Duodenal mucosa (tissue), 2 donors: ENCODE measurements around the gene LILRA2.
A peak's percentile ranks its signal among the peaks of the same experiment; 100 is the strongest.

ENCODE experiments used
- H3K27ac ChIP-seq: one replicate; pipeline ENCODE4 v1.7.0; 2013; ENCODE audit warnings: low read depth, low read length
- H3K27me3 ChIP-seq, 2 donors: one replicate each; pipeline ENCODE4 v1.7.0; 2013; ENCODE audit warnings: low read length in 2 of 2, control low read depth in 1 of 2; ENCODE audit not compliant: insufficient read depth in 2 of 2, control insufficient read depth in 1 of 2
- H3K36me3 ChIP-seq, 2 donors: one replicate each; pipeline ENCODE4 v1.7.0; 2013; ENCODE audit warnings: low read length in 2 of 2, control low read depth in 1 of 2; ENCODE audit not compliant: insufficient read depth in 2 of 2, control insufficient read depth in 1 of 2
- H3K4me1 ChIP-seq, 2 donors: one replicate each; pipeline ENCODE4 v1.7.0; 2013; ENCODE audit warnings: low read length in 2 of 2, control low read depth in 1 of 2; ENCODE audit not compliant: insufficient read depth in 2 of 2, control insufficient read depth in 1 of 2
- H3K4me3 ChIP-seq, 2 donors: one replicate each; pipeline ENCODE4 v1.7.0; 2013; ENCODE audit warnings: low read length in 2 of 2, low read depth in 1 of 2
- H3K9ac ChIP-seq, 2 donors: one replicate each; pipeline ENCODE4 v1.7.0; 2013; ENCODE audit warnings: low read length in 2 of 2, low read depth in 1 of 2
- H3K9me3 ChIP-seq, 2 donors: one replicate each; pipeline ENCODE4 v1.7.0; 2013; ENCODE audit warnings: low read length in 2 of 2, control low read depth in 1 of 2; ENCODE audit not compliant: control insufficient read depth in 1 of 2

Gene LILRA2

GRCh38 chr19:54607785-54608150 is 34.2 kb downstream of the LILRA2 start:
- H3K4me3 ChIP-seq = no peak overlapping the region
- no peak overlapping the region for H3K27ac ChIP-seq
- no peak overlapping the region for H3K9ac ChIP-seq
- H3K27me3 ChIP-seq = no peaks in the 10 kb centered on the region
- no peaks in the 10 kb centered on the region for H3K4me1 ChIP-seq
- H3K36me3 ChIP-seq = no peaks in the 10 kb centered on the region
- H3K9me3 ChIP-seq = peaks cover 0 to 3% of the 10 kb centered on the region in 2 donors

GRCh38 chr19:54608205-54608604 is 34.6 kb downstream of the LILRA2 start:
- no peak overlapping the region for H3K27ac ChIP-seq
- peaks cover 0 to 3% of the 10 kb centered on the region in 2 donors for H3K9me3 ChIP-seq
- H3K27me3 ChIP-seq = no peaks in the 10 kb centered on the region
- no peak overlapping the region for H3K9ac ChIP-seq
- H3K36me3 ChIP-seq = no peaks in the 10 kb centered on the region
- H3K4me3 ChIP-seq = no peak overlapping the region
- H3K4me1 ChIP-seq = no peaks in the 10 kb centered on the region

- H3K4me3 ChIP-seq = no peak overlapping the region
These were observed 35.2 kb downstream of the LILRA2 start for GRCh38 chr19:54608792-54609191.

GRCh38 chr19:54609356-54609791 is 35.8 kb downstream of the LILRA2 start:
- Histone ChIP-seq H3K9ac (no peak overlapping the region), H3K27ac (no peak overlapping the region), H3K36me3 (no peaks in the 10 kb centered on the region), H3K27me3 (no peaks in the 10 kb centered on the region), H3K4me1 (no peaks in the 10 kb centered on the region), H3K9me3 (peaks cover 0 to 3% of the 10 kb centered on the region in 2 donors), H3K4me3 (no peak overlapping the region)

More at GRCh38 chr19:54608792-54609191, 35.2 kb downstream of the LILRA2 start:
- Histone ChIP-seq H3K27me3 (no peaks in the 10 kb centered on the region), H3K36me3 (no peaks in the 10 kb centered on the region), H3K9me3 (peaks cover 0 to 3% of the 10 kb centered on the region in 2 donors), H3K9ac (no peak overlapping the region), H3K4me1 (no peaks in the 10 kb centered on the region), H3K27ac (no peak overlapping the region)

GRCh38 chr19:54612428-54612827 is 38.8 kb downstream of the LILRA2 start:
- no peak overlapping the region for H3K4me3 ChIP-seq
- H3K27me3 ChIP-seq = no peaks in the 10 kb centered on the region
- peaks cover 0 to 3% of the 10 kb centered on the region in 2 donors for H3K9me3 ChIP-seq
- no peaks in the 10 kb centered on the region for H3K4me1 ChIP-seq
- no peak overlapping the region for H3K9ac ChIP-seq
- no peak overlapping the region for H3K27ac ChIP-seq
- no peaks in the 10 kb centered on the region for H3K36me3 ChIP-seq

- H3K36me3 ChIP-seq = no peaks in the 10 kb centered on the region
- no peaks in the 10 kb centered on the region for H3K27me3 ChIP-seq
- H3K4me1 ChIP-seq = no peaks in the 10 kb centered on the region
- no peak overlapping the region for H3K4me3 ChIP-seq
- peaks cover 0 to 3% of the 10 kb centered on the region in 2 donors for H3K9me3 ChIP-seq
- no peak overlapping the region for H3K27ac ChIP-seq
- H3K9ac ChIP-seq = no peak overlapping the region
These were observed 41.1 kb downstream of the LILRA2 start for GRCh38 chr19:54614726-54615125.

GRCh38 chr19:54616057-54616456 is 42.5 kb downstream of the LILRA2 start:
- H3K36me3 ChIP-seq = no peaks in the 10 kb centered on the region
- no peak overlapping the region for H3K27ac ChIP-seq
- H3K27me3 ChIP-seq = no peaks in the 10 kb centered on the region
- no peak overlapping the region for H3K9ac ChIP-seq
- peak overlapping the region in 1 of 2 donors; percentile 10 for H3K4me3 ChIP-seq
- no peaks in the 10 kb centered on the region for H3K4me1 ChIP-seq
- no peaks in the 10 kb centered on the region for H3K9me3 ChIP-seq

GRCh38 chr19:54616821-54617560 is 43.4 kb downstream of the LILRA2 start:
- no peaks in the 10 kb centered on the region for H3K9me3 ChIP-seq
- H3K4me3 ChIP-seq = peak overlapping the region in 1 of 2 donors; percentile 37
- no peaks in the 10 kb centered on the region for H3K27me3 ChIP-seq
- no peak overlapping the region for H3K9ac ChIP-seq
- H3K36me3 ChIP-seq = no peaks in the 10 kb centered on the region
- no peaks in the 10 kb centered on the region for H3K4me1 ChIP-seq
- no peak overlapping the region for H3K27ac ChIP-seq

GRCh38 chr19:54620464-54620863 is 46.9 kb downstream of the LILRA2 start:
- H3K9ac ChIP-seq = no peak overlapping the region
- H3K36me3 ChIP-seq = no peaks in the 10 kb centered on the region
- no peaks in the 10 kb centered on the region for H3K27me3 ChIP-seq
- no peak overlapping the region for H3K27ac ChIP-seq
- H3K4me3 ChIP-seq = no peak overlapping the region
- H3K9me3 ChIP-seq = no peaks in the 10 kb centered on the region
- no peaks in the 10 kb centered on the region for H3K4me1 ChIP-seq

GRCh38 chr19:54622431-54622830 is 48.8 kb downstream of the LILRA2 start:
- Histone ChIP-seq H3K27ac (no peak overlapping the region), H3K4me3 (peak overlapping the region in 1 of 2 donors; percentile 5), H3K9ac (no peak overlapping the region), H3K4me1 (no peaks in the 10 kb centered on the region), H3K9me3 (peaks cover 0 to 6% of the 10 kb centered on the region in 2 donors), H3K27me3 (no peaks in the 10 kb centered on the region), H3K36me3 (no peaks in the 10 kb centered on the region)
